ENCODE data around the gene CAPN5. TPM values are rescaled to one million over a fixed set of nuclear protein-coding genes. Genes with fewer than 3 reads are reported as not detected.

CAPN5 gene
- polyA plus RNA-seq, 2 of the 4 experiments (the other 2 are of a cell fraction): 9.4 to 12.9 TPM

GRCh38 chr11:77139201-77139600 lies 72.4 kb downstream of the CAPN5 start:
- ATAC-seq (no peak), DNase-seq (ENCODE audit: low read depth in 1 of 2, low spot score in 1 of 2) (no peak), FAIRE-seq (no peak)
- ChIA-PET POLR2A (no interaction called here), CTCF (interaction anchor here (1.2 to 4.3 kb wide), 4 partner anchors 8 to 49 kb away, joined by 3 to 35 read pairs (median 8); partner anchors contain the start of gene MYO7A)
- TF ChIP-seq EHMT2 (IDR thresholded peaks at IDR 0.05; ENCODE audit: low read depth) (no peak), HOXB13 (CRISPR knock-in tag; IDR thresholded peaks at IDR 0.05; ENCODE audit: low read depth) (no peak), RAD21 (conservative IDR thresholded peaks at IDR 0.05 in 1 of 2, IDR thresholded peaks at IDR 0.05 in 1 of 2) (no peak)
- 73% methylated on average over 3 of the region's 8 CpGs for WGBS (ENCODE audit: missing lambda C conversion rate)
- Histone ChIP-seq H3K9me3 (no peaks in the 10 kb centered on the region), H3K4me3 (no peak overlapping the region), H3K27ac (no peak overlapping the region), H3K4me2 (no peak overlapping the region), H3K4me1 (no peaks in the 10 kb centered on the region)

GRCh38 chr11:77140231-77140851 lies 73.6 kb downstream of the CAPN5 start:
- Histone ChIP-seq H3K4me3 (no peak overlapping the region), H3K27ac (no peak overlapping the region), H3K9me3 (no peaks in the 10 kb centered on the region), H3K4me1 (peaks cover 3% of the 10 kb centered on the region; the same call in 1 of the 3 replicates), H3K4me2 (no peak overlapping the region)
- DNase-seq (ENCODE audit: low read depth in 1 of 2, low spot score in 1 of 2): no peak
- WGBS (ENCODE audit: missing lambda C conversion rate): 69% methylated on average over 6 of the region's 8 CpGs
- no peak for FAIRE-seq
- no peak for TF ChIP-seq POLR2A (IDR thresholded peaks at IDR 0.05; ENCODE audit: low read length)
- no peak for TF ChIP-seq ZC3H11A (IDR thresholded peaks at IDR 0.05)
- no peak for TF ChIP-seq FOSL2 (IDR thresholded peaks at IDR 0.05)
- TF ChIP-seq FOSL2 (CRISPR knock-in tag; IDR thresholded peaks at IDR 0.05): no peak
- TF ChIP-seq MYC (IDR thresholded peaks at IDR 0.05; ENCODE audit: borderline replicate concordance, low read length): no peak
- TF ChIP-seq HOXB5 (CRISPR knock-in tag; IDR thresholded peaks at IDR 0.05): no peak
- ChIA-PET CTCF (interaction anchor here (0.6 to 4.3 kb wide), 5 partner anchors 9 to 1698 kb away, joined by 3 to 35 read pairs (median 5); partner anchors contain the start of gene MYO7A), POLR2A (no interaction called here)
- peak in 1 of 2 experiments; percentile 18; a peak in 1 of 6 replicates for ATAC-seq

GRCh38 chr11:77141034-77141433 lies 74.3 kb downstream of the CAPN5 start:
- ChIA-PET CTCF (interaction anchor here (0.9 to 4.3 kb wide), 4 partner anchors 13 to 221 kb away, joined by 3 to 35 read pairs (median 6); partner anchors contain the start of gene MYO7A), POLR2A (no interaction called here)
- FAIRE-seq (no peak), DNase-seq (ENCODE audit: low read depth in 1 of 2, low spot score in 1 of 2) (peak in 1 of 2 experiments; percentile 41), ATAC-seq (peak; percentile 25 to 65; a peak in 3 of 6 replicates)
- 48% methylated on average over 4 of the region's 4 CpGs for WGBS (ENCODE audit: missing lambda C conversion rate)
- H3K4me1 ChIP-seq: peaks cover 3% of the 10 kb centered on the region; the same call in 1 of the 3 replicates
- no peak overlapping the region for H3K4me3 ChIP-seq
- no peaks in the 10 kb centered on the region for H3K9me3 ChIP-seq
- no peak overlapping the region for H3K4me2 ChIP-seq
- no peak overlapping the region for H3K27ac ChIP-seq
- TF ChIP-seq MAX (IDR thresholded peaks at IDR 0.05): no peak

- WGBS (ENCODE audit: missing lambda C conversion rate): 91% methylated on average over 4 of the region's 4 CpGs
- TF ChIP-seq POLR2AphosphoS2 (conservative IDR thresholded peaks at IDR 0.05; ENCODE audit: low read length): no peak
- H3K4me1 ChIP-seq: peaks cover 3% of the 10 kb centered on the region; the same call in 1 of the 3 replicates
- DNase-seq (ENCODE audit: low read depth in 1 of 2, low spot score in 1 of 2): no peak
- H3K27ac ChIP-seq: no peak overlapping the region
- no peak overlapping the region for H3K4me2 ChIP-seq
- ATAC-seq: no peak
- FAIRE-seq: no peak
- POLR2A ChIA-PET: no interaction called here
- no peak overlapping the region for H3K4me3 ChIP-seq
- CTCF ChIA-PET: interaction anchor here (0.9 to 4.3 kb wide), 4 partner anchors 13 to 222 kb away, joined by 3 to 35 read pairs (median 6); partner anchors contain the start of gene MYO7A
- no peaks in the 10 kb centered on the region for H3K9me3 ChIP-seq
These were observed 74.7 kb downstream of the CAPN5 start for GRCh38 chr11:77141475-77141874.

GRCh38 chr11:77142091-77142975 lies 75.6 kb downstream of the CAPN5 start:
- Histone ChIP-seq H3K4me2 (no peak overlapping the region), H3K27ac (no peak overlapping the region), H3K4me1 (peaks cover 3% of the 10 kb centered on the region; the same call in 1 of the 3 replicates), H3K4me3 (no peak overlapping the region), H3K9me3 (no peaks in the 10 kb centered on the region)
- FAIRE-seq: no peak
- no peak for TF ChIP-seq BHLHE40 (IDR thresholded peaks at IDR 0.05; ENCODE audit: low read depth, low read length)
- TF ChIP-seq ATOH8 (CRISPR knock-in tag; IDR thresholded peaks at IDR 0.05; ENCODE audit: low read depth): no peak
- 82% methylated on average over 11 of the region's 11 CpGs for WGBS (ENCODE audit: missing lambda C conversion rate)
- ChIA-PET POLR2A (no interaction called here), CTCF (interaction anchor here (0.8 to 7.4 kb wide), 7 partner anchors 14 to 95 kb away, joined by 3 to 39 read pairs (median 3); partner anchors contain the start of gene MYO7A)
- no peak for DNase-seq (ENCODE audit: low read depth in 1 of 2, low spot score in 1 of 2)
- ATAC-seq: no peak
